22Rv1 (cell line): ENCODE data around the gene PCYT1A.
"Not testable (repeated sequence)": the region's sequence is repeated elsewhere in the genome, so short reads cannot be mapped to it uniquely, and the experiment has no call there.

Experiments
- H3K27ac ChIP-seq: fragments of 450-650 bp; 2 replicates; pipeline ENCODE4 v1.5.1; 2017
- ZFX ChIP-seq: fragments of 450-650 bp; IDR thresholded peaks from 2 replicates; pipeline ENCODE4 v1.6.1; 2017; ENCODE audit warnings: antibody characterized with exemption, borderline replicate concordance
- TF ChIP-seq, protein P1 (sequence below): fragments of 450-650 bp; IDR thresholded peaks from 2 replicates; pipeline ENCODE4 v1.5.1; 2017; ENCODE audit warnings: mild to moderate bottlenecking

The PCYT1A gene

DNA sequence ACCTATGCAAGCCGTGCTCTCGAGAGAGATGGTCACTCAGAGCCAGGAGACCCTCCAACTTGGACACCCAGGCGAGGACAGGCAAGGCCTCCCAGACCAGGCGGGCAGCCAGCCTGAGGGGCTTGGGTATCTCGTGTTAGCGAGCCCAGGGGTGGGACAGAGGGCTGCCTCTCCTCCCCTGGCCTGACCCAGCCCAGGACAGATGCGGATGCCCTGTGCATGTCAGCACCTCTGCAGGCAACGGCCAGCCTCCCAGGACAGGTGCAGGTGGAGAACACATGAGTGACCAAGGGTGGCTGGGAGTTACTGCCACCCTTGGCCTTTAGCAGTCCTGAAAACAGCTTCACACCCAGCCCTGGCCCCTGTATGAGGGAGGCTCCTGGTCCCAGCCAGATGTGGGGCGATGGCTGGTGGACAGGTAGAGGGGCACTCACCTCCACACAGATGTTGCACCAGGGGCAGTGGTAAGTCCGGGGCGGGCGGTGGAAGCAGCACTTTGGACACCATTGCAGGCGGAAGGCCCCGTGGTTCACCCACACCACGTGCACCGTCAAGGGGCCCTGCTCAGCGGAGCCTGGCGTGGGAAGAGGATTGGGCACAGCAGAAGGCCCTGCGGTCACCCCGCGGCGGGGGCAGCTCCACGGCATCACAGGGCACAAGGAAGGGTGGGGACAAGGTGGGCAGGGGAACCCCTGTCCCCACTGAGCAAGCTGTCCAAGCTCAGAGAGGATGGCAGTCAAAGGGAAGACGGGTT lies 78.4 kb downstream of the PCYT1A start:
- TF ChIP-seq, protein P1, sequence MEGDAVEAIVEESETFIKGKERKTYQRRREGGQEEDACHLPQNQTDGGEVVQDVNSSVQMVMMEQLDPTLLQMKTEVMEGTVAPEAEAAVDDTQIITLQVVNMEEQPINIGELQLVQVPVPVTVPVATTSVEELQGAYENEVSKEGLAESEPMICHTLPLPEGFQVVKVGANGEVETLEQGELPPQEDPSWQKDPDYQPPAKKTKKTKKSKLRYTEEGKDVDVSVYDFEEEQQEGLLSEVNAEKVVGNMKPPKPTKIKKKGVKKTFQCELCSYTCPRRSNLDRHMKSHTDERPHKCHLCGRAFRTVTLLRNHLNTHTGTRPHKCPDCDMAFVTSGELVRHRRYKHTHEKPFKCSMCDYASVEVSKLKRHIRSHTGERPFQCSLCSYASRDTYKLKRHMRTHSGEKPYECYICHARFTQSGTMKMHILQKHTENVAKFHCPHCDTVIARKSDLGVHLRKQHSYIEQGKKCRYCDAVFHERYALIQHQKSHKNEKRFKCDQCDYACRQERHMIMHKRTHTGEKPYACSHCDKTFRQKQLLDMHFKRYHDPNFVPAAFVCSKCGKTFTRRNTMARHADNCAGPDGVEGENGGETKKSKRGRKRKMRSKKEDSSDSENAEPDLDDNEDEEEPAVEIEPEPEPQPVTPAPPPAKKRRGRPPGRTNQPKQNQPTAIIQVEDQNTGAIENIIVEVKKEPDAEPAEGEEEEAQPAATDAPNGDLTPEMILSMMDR = no peak
- no peak for TF ChIP-seq ZFX
- no peak overlapping the region for H3K27ac ChIP-seq

DNA sequence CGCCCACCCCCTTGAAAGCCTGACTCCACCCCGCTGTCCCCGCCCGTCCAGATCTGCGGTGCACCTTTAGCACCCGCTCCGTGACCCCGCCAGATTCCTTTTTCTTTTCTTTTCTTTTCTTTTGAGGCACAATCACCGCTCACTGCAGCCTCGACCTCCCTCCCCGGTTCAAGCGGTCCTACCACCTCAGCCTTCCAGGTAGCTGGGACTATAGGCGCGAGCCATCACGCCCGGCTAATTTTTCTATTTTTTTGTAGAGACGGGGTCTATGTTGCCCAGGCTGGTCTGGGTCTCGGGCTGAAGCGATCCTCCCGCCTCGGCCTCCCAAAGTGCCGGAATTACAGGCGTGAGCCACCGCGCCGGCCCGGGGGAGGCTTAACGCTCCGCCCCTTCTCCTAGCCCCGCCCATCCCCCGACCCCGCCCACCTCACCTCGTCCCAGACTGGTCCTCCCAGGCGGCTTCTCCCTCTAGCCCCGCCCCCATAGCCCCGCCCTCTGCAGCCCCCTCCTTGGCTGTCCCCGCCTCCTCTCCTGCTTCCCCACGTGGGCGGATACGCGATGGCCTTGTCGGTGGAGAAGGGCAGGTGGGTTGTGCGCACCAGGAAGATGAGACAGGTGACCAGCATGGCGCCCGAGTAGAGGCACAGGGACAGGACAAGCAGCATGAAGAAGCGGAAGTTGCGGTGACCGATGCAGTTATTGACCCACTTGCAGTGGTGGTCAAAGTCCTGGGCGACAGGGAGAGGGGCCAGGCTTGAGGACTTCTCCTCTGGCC lies 79.5 kb downstream of the PCYT1A start:
- H3K27ac ChIP-seq = peak overlapping the region; percentile 61
- TF ChIP-seq ZFX = no peak

DNA sequence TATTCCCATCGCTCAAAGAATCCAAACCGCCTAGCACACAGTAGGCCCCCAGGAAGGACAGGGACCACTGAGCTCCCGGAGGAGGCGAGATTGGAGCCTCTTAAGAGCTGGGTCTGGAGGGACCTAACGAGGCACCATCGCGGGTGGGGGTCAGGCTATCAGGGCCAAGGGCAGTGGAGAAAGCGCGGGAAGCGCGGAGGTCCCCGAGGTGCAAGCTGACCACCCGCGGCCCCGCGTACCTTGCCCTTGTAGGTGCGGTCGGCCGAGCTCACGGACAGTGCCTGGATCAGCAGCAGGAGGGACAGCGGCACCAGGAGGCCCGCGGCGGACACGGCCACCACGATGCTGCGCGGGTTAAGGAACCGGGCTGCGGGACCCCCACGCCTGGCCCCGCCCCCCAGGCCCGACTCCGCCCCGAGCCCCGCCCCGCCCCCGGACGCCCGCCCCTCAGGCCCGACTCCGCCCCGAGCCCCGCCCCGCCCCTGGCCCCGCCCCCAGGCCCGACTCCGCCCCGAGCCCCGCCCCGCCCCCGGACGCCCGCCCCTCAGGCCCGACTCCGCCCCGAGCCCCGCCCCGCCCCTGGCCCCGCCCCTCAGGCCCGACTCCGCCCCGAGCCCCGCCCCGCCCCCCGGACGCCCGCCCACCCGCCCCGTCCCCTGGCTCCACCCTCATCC lies 80.2 kb downstream of the PCYT1A start:
- H3K27ac ChIP-seq = 0 out of 2 replicates have a peak overlapping the region, but pooled peaks have one; percentile 61
- TF ChIP-seq, protein P1 = no peak
- TF ChIP-seq ZFX = no peak

DNA sequence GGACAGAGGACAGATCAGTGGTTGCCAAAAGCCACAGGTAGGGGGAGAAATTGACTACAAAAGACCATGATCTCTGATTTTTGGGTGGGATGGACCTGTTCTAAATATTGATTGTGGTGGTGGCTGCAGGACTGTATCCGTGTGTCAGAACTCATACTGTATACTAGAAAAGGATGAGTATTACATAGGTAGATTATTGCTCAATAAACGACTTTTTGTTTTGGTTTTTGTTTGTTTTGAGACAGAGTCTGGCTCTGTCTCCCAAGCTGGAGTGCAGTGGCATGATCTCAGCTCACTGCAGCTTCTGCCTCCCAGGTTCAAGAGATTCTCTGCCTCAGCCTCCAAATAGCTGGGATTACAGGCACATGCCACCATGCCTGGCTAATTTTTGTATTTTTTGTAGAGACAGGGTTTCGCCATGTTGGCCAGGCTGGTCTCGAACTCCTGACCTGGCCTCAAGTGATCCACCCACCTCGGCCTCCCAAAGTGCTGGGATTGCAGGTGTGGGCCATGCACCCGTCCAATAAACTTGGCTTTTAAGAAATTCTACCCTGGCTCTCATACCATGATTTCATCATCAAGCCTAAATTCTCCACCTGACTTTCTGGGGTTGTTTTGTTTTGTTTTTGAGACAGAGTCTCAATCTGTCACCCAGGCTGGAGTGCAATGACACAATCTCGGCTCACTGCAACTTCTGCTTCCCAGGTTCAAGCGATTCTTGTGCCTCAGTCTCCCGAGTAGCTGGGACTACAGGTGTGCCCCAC lies 81.9 kb downstream of the PCYT1A start:
- H3K27ac ChIP-seq = not testable (repeated sequence)

DNA sequence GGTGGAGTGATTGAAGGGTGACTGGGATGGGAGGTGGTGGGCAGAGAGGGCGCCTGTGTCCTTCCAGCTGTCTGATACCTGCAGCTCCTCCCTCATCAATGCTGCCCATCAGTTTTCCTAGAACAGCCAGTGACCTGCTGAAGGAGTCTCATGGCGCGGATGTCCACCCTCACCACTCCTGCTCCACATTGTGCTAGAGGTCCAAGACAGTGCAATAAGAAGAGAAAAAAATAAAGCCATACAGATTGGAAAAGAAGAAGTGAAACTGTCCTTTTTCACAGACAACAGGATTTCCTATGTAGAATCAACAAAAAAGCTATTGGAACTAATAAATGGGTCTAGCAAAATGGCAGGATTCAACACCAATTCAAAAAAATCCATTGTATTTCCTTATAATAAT lies 83.7 kb downstream of the PCYT1A start:
- TF ChIP-seq ZFX = no peak
- TF ChIP-seq, protein P1 = no peak
- no peak overlapping the region for H3K27ac ChIP-seq

DNA sequence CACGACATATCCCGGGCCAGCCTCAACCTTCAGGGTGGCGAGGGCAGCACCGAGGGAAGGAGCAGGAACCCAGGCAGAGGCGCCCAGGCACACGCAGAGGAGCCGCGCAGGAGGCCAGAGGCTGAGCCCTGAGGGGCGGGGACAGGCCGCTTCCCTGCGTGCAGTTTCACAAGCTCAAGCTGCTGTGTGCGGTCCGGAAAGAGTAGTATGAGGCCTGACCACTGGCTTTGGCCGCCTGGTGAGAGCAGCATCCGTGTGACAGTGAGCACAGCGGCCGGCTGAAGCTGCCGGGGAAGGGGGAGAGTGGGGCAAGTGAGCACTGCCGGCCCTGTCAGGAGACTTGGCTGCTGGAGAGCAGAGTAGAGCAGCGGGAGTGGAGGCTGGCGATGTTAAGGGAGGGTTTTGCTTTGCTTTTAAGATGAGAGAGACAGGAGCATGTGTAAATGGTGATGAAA lies 85.0 kb downstream of the PCYT1A start:
- no peak for TF ChIP-seq ZFX
- TF ChIP-seq, protein P1 = no peak
- H3K27ac ChIP-seq = no peak overlapping the region

GRCh38 chr3:196198771-196199753 lies 88.5 kb downstream of the PCYT1A start:
- H3K27ac ChIP-seq = no peak overlapping the region
- TF ChIP-seq, protein P1 = peak; percentile 38
- TF ChIP-seq ZFX = no peak
